Activated gamma-delta T cell (primary cell): ENCODE data around the gene UBR7.

Experiments used
- DNase-seq: peaks from one replicate; lab custom pipeline; 2025; lab: John Stamatoyannopoulos, UW

The UBR7 gene

DNA sequence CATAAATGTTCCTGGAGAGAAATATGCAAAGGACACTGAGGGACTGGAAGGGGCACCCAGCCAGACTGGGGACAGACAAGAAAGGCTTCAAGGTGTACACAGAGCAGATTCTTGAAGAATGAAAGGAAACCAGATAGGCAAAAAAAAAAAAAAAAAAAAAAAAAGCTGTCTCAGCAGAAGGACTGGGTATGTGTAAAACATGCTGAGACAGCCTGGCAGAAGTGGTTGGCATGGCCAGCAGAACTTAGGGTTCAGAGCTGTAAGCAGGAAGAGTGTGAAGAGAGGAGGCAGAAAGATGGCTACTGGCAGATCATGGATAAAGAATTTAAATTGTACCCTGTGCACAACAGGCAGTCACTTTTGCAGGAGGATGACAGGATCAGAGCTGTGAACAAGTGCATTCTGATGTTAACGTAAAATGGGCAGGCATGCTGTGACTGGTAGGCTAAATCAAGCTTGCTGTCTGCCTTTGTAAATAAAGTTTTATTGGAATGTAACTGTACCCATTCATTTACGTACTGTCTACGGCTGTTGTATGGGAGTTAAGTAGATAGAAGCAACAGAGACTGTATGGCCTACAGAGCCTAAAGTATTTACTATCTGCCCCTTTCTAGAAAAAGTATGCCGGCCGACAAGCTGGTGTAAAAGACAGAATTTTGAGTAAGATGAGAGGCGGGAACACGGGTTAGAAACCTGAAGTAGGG lies 42.2 kb downstream of the UBR7 start:
- DNase-seq = no peak

DNA sequence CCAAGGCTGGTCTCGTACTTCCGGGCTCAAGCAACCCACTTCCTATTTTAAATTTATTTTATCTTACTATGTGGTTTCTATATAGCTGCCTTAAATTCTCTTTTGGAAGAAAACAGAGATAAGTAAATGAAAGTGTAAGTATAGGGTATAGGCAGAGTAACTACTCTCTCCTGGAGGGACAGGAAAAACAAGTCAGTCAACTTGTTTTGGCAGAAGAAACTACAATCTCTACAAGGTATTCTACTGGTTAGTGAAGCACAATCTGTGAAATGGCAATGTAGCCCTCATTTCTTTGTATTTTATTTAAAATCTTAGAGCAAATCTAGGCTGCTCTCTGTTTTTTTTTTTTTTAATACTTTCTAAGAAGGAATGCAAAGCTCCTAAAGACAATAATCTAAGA lies 55.4 kb downstream of the UBR7 start:
- DNase-seq = no peak

DNA sequence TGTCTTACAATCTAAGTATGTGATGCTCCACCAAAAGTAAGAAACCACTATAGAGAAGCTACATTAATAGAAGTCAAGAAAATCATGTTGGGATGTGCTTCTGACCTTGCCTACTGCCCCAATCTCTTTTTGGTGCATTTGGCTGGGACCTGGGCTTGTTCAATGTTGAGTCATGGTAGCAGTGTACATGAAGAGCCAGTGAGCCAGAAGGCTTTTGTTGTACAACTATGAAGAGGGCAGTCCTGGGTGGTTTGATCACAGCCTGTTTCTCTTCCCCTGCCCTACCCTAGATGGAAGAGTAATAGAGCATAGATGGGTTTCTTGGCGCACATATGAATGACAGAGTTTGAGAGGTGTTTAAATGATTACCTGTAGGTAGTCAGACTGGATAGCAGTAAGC lies 56.4 kb downstream of the UBR7 start:
- DNase-seq = no peak

DNA sequence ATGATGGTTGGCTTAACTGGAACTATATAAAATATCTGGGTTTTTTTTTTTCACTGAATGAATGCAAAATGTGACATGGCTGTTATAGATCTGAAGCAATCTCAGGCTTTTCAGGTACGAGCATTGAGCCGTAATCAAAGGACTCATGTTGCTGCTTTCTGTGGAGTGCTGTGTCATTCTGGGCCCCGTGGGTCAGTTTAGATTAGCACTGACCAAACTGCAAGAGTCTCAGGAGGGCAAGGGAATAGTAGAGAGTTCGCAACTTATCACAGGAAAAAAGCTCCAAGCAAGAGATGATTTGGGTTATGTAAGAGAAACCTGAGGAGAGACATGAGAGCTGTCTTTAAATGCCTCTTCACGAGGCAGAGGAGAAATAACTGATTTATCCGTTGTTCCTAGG lies 59.1 kb downstream of the UBR7 start:
- no peak for DNase-seq

DNA sequence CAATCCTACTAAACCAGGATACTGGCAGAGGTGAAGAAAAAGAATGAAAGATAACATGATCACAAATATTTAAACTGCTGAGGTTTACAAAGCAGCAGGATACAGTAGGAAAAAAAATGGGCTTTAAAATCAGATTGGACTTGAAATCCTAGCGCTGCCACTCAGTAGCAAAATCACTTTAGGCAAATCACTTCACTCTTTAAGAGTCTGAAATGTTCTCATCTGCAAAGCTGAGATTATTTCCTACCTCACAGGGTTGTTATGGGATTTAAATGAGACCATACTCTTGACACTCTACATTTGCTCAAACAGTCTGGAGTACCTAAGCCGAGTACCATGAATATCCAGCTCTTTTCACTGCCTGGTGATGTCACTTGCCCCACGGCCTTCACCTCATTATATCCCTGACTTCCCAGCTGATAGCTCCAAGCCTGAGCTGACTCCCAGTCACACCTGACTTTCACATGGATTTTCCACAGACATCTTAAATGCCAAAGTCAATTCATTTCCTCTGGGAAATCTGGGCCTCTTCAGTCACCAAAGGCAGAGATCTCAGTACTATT lies 60.2 kb downstream of the UBR7 start:
- DNase-seq = no peak

DNA sequence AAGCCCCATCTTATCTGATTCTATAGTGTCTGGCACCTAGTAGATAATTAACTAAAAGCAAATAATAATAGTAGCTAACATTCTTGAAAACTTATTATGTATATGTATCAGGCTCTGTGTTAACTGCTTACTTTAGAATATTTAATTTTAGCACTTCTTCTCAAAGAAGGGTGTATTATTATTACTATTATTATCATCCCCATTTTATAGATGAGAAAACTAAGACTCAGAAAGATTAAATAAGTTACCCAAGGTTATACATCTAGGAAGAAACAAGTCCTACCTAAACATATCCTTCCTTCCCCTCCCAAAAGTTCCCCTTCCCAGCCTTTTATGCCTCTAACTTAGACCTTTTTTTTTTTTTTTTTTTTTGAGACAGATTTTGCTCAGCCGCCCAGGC lies 61.4 kb downstream of the UBR7 start:
- no peak for DNase-seq

DNA sequence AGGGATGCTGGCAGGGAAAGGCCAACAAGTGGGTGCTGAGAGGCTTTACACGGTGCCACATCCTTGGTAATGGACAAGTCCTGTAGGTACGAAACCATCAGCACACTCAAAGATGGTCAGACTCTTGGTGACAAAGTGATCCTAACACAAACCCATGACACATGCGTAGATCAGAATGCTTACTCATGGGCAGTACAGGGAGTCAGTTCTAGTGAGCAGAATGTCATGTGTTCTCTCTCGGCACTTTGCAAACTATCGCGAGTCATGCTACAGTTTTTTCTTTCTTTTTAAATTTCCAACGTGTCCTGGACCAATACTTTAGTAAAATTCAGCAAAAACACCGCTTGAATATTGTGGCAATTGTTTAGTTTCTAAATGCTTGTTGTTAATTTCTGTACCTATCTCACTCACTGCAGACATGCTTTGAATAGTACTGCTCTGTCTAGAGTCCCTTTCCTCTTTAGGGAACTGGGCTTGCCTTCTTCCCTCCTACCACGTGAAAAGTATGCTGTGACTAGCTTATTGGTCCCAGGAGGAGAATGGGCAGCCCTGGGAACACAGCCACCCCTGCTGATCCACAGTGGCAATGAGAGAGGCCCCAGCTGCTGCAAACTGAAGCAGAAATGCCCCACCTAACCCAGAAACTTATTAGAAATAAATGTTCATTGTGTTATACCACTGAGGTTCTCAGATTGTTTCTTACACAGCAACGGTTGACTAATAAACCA lies 62.4 kb downstream of the UBR7 start:
- DNase-seq = no peak

DNA sequence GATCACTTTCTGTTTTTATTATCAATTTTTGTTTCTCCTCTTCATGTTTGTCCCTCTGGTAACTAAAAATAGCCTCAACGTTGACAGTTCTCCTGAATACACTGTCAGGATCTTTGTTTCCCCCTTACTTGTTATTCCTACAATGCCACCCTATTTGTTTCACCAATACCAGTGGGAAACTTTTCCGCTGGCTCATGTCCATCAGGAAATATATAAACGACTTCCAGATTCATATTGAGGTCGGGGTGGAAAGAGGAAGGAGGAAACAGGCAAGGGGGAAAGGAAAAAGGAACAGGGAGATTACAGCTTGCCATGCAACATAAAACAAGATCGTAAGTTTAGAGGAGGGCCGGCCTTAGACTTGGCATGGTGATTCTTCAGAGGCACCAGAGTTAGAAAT lies 64.1 kb downstream of the UBR7 start:
- DNase-seq = no peak

DNA sequence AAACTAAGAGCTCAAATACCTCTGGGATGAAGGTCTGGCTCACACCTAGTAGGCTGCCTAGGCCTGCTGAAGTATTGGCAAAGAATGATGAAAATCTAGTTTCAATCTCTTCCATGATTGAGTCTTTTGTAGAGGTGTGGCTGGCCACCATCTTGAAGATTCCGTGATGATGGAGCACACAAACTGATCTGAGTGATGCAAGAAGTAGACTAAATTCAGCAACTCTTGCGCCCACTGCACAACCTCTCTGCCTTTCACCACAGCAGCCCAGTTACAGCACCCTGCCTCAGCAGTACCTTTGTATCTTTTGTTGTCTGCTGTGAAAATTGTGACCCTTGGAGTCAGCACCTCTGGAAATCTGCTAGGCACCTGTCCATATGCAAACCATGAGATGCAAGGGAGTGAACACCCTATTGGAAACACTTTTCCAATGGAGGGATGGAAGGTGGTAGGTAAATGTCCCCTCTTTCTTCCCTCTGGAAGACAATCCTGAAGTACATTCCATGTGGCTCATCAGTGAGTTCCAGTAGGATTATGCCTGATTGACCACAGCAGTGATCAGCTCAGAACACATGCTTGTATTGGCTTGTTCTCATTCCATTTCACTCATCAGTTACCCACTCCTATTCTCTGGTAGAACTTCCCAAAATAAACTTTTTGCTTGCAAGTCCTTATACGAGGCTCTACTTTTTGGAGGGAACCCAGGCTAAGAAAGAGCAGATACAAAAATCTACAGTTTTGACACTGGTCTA lies 67.2 kb downstream of the UBR7 start:
- no peak for DNase-seq

DNA sequence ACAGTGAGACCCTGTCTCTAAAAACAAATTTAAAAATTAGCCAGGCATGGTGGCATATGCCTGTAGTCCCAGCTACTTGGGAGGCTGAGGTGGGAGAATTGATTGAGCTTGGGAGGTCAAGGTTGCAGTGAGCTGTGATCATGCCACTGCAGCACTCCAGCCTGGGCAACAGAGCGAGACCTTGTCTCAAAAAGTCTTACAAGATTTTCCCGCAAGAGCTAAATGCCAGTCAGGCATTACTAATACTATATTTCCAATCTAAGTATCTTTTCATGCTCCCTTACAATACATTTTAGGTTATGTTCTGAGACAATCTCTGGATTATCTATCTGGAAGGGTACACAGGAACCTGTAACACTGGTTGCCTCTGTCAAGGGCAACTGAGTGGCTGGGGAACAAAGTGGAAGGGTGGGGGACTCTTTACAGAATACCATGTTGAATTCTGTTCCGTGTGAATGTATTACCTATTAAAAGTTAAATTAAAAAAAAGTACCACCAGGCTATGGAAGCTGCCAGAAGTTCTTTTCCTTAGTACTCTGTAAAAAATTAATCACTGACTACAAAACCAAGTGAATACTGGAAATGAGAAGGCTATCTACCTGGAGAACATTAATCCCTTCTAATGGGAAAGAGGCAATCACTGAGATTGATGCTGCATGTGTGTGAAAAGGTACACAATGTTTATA lies 69.1 kb downstream of the UBR7 start:
- no peak for DNase-seq
